GM19397 (cell line): ENCODE results near the gene TTLL9.
A peak's percentile ranks its signal among the peaks of the same experiment; 100 is the strongest.

Experiments
- ATAC-seq: cut with Tn5 transposase; IDR thresholded peaks from one replicate; pipeline ENCODE4 v1.9.1; 2021; ENCODE audit warnings: mild to moderate bottlenecking, moderate library complexity; ENCODE audit not compliant: unreplicated experiment

Gene TTLL9

GRCh38 chr20:31877684-31878083 is 7.2 kb downstream of the TTLL9 start:
- ATAC-seq: no peak

GRCh38 chr20:31879143-31879987 is 8.9 kb downstream of the TTLL9 start:
- ATAC-seq: peak; percentile 69

- no peak for ATAC-seq
Observed at GRCh38 chr20:31881945-31882344, 11.5 kb downstream of the TTLL9 start.

DNA sequence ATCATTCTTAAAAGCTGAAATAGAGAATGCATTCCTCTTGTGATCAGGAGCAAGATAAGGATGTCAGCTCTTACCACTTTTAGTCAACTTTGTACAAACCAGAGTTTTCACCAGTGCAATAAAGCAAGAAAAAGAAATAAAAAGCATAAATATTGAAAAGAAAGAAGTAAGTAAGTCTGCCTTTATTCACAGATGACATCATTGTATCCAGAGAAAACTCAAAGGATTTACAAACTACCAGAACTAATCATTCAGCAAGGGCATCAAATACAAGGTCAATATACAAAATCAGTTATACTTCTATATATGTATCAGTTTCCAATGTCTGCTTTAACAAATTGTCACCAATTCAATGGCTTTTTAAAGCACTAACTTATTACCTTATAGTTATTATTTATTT is 13.4 kb downstream of the TTLL9 start:
- no peak for ATAC-seq

- ATAC-seq: no peak
Observed at GRCh38 chr20:31890646-31891045, 20.2 kb downstream of the TTLL9 start.

- ATAC-seq: peak; percentile 95
Observed at GRCh38 chr20:31894980-31895675, 24.7 kb downstream of the TTLL9 start.

DNA sequence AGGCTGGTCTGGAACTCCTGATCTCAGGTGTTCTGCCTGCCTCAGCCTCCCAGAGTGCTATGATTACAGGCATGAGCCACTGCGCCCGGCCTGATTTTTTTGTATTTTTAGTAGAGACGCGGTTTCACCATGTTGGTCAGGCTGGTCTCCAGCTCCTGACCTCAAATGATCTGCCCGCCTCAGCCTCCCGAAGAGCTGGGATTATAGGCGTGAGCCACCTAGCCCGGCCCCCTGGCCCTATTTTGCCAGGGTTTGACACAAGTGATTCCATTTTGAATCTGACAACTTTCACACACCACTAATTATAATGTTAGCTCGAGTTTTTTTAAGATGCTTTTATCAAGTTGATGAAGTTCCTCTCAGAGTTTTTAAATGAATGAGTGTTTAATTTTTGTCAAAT is 25.6 kb downstream of the TTLL9 start:
- ATAC-seq: no peak

DNA sequence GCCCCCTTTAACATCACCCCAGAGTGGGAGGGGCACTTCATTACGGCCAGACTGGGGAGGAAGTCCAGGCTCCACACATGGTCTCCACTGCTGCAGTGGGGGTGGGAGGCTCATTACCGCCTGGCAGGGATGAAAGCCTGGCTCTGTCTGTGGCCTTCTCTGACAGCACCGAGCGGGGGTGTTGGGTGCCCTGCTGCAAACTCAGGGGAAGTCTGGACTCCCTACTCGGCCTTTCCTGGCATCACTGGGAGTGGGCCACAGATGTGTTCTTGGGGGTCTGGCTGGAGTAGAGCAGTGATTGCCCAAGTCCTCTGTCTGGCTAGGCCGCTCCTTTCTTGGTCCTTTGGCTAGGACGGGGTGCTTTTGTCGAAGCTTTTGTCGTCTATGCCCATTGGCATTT is 27.1 kb downstream of the TTLL9 start:
- ATAC-seq: no peak

DNA sequence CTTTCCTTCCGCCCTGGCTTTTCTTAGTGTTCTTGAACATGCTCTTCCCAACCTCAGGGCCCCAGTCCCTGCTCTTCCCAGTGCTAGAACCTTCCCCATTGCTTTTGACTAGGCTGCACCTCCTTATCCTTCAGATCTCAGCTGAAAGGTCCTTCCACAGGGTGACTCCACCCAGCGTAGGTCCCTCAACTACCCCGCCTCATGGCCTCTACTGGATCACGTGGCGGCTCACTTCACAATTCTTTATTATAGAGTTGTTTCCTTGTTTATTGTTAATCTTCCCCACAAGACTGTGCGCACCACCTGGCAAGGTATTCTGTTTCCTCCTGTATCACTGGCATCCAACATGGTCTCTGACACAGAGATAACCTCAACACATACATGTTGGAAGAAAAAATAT is 31.2 kb downstream of the TTLL9 start:
- ATAC-seq: no peak

DNA sequence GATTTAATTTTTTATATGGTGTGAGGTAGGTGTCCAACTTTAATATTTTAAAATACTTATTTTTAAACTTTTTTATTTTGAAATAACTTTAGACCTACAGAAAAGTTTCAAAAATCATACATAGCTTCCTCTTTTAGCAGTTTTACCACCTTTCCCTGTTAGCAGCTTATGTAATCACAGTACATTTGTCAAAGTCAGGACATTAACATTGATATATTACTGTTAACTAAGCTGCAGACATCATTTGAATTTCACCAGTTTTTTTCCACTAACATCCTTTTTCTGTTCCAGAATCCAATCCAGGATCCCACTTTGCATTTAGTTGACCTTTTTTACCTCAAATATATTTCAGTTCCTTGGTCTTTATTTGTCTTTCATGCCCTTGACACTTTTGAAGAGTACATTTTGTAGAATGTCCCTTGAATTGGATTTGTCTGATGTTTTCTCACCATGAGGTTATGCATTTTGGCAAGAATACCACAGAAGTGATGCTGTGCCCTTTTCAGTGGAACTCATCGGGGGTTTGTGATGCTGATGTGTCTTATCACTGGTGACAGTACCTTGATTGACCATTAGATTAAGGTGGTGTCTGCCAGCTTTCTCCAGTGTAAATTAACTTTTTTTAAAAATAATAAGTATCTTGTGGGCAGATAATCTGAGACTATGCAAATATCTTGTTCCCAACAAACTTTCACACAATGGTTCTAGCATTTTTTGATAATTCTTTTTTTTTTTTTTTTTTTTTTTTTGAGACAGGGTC is 33.4 kb downstream of the TTLL9 start:
- ATAC-seq: no peak

DNA sequence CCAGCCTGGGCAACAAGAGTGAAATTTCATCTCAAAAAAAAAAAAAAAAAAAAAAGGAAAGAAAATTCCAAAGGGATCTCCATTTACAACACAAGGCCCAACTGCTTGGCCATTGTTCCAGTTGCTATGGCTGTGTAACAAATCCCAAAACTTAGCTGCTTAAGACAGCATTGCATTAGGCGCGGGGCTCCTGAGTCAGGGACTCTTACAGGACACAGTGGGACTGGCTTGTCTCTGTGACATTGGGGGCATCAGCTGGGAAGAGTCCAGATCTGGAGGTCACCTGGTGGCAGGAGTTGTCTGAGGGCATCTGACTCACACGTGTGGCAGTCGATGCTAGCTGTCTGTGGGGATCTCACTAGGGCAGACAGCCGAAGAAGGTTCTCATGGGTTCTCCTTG is 35.6 kb downstream of the TTLL9 start:
- no peak for ATAC-seq

DNA sequence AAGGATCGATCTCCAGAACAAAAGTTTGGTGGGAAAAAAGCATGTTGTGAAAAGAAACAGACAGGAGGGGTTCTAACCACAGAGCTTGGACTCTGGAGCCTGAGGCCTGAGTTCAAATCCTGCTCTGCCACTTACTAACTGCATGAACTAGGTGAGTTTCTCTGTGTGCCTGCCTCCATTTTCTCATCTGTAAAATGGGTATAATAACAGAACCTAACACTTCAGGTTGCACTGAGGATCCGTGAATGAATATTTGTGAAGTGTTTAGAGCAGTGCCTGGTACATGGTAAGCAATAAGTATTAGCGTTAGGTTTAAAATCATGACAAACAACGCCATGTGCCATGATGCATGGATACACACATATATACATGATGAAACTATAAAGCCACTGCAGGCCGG is 36.6 kb downstream of the TTLL9 start:
- ATAC-seq: no peak

GRCh38 chr20:31908016-31908415 is 37.6 kb downstream of the TTLL9 start:
- no peak for ATAC-seq

GRCh38 chr20:31908424-31908823 is 38.0 kb downstream of the TTLL9 start:
- no peak for ATAC-seq

GRCh38 chr20:31909253-31910070 is 39.0 kb downstream of the TTLL9 start:
- no peak for ATAC-seq

- ATAC-seq: no peak
Observed at GRCh38 chr20:31910071-31910803, 39.8 kb downstream of the TTLL9 start.

GRCh38 chr20:31913431-31914157 is 43.2 kb downstream of the TTLL9 start:
- ATAC-seq: no peak

DNA sequence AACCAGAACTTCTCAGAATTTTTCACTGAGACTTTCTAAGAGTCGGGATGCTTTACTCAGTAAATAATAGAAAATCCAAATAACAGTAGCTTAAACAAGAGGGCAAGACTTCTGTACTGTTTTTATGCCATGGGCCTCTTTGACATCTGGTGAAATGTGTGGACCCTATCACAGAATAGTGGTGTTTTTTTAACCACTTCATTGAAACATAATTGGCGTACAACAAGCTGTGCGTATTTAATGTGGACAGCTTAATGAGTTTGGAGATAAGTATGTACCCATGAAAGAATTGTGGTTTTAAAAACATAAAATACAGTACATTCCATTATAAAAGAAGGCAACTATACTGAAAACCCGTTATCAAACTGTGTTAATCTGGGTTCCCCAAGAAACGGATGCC is 43.7 kb downstream of the TTLL9 start:
- no peak for ATAC-seq

DNA sequence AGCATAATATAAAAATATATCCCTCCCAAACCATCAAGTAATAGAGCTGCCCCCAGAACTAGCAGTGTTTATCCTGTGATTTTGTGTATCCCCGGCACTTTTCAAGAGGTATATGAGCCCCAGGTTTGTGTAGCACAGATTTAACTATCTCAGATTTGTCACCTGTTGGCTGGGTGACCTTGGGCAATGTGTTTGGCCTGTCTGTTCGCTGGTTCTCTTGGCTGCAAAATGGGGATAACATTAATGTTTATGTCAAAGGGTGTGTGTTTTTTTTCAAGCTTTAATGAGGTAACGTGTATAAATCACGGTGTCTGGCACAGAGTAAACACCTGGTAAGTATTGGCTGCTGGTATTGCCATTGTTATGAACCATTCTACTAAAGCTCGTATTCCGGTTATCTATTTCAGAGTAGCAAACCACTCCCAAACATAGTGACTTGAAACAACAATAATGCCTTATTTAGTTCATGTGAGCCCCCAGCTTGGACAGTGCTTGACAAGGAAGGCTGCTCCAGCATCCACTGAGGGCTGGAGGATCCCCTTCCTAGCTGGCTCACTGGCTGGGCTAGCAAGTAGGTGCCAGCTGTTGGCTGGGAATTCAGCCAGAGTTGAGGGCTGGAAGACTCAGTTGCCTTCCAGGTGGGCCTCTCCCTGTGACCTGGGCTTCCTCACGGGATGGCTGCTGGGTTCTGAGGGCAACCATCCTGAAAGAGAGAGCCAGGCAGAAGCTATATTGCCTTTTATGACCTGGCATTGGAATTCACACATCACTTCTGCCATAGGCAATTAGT is 45.3 kb downstream of the TTLL9 start:
- no peak for ATAC-seq
